GM12878 (cell line): ENCODE measurements around the gene GUCY1A1. TPM values are rescaled to one million over a fixed set of nuclear protein-coding genes. Genes with fewer than 3 reads are reported as not detected.

Experiments used
- ATAC-seq: fragments of 200-7000 bp; cut with Tn5 transposase; 3 replicates; pipeline ENCODE4 v1.9.1; 2020; ENCODE audit warnings: mild to moderate bottlenecking, moderate library complexity
- BruUV-seq: library from RNA; stranded (reverse); fragments of 400-500 nt; replicated peaks from 2 replicates; lab custom pipeline; 2021; lab: Mats Ljungman, UMichigan
- CTCF ChIA-PET: fragments of 300-600 bp; sonication (Branson Sonifier 250); formaldehyde crosslinking; extraction: SDS; loops from one replicate; lab custom pipeline; 2021; ENCODE audit warnings: inconsistent platforms; lab: Yijun Ruan, JAX
- POLR2A ChIA-PET: fragments of 350-600 bp; formaldehyde crosslinking; extraction: SDS; loops from one replicate; lab custom pipeline; 2021; ENCODE audit warnings: inconsistent platforms; lab: Charles Lee
- RAD21 ChIA-PET: fragments of 300-600 bp; sonication (Branson Sonifier 250); formaldehyde crosslinking; loops from one replicate; lab custom pipeline; 2023; ENCODE audit warnings: antibody characterized with exemption; ENCODE audit not compliant: unreplicated experiment; lab: Charles Lee
- SMC1A ChIA-PET: fragments of 300-600 bp; sonication (Branson Sonifier 250); formaldehyde crosslinking; loops from one replicate; lab custom pipeline; 2023; ENCODE audit not compliant: unreplicated experiment, uncharacterized antibody; lab: Charles Lee
- DNase-seq: peaks from one replicate; pipeline ENCODE4 v3.0.0-alpha.2; 2011; ENCODE audit warnings: low read depth, low spot score
- FAIRE-seq: peaks from 3 replicates; lab custom pipeline; 2011; peaks lifted over from hg19 to GRCh38; lab: Jason Lieb, UNC
- H2AFZ ChIP-seq: 2 replicates; pipeline ENCODE4 v1.6.0; 2011; ENCODE audit warnings: low read depth, low read length, control low read depth; ENCODE audit not compliant: control insufficient read depth
- H3K27ac ChIP-seq: 2 replicates; pipeline ENCODE4 v1.5.1; 2011; ENCODE audit warnings: control low read depth; ENCODE audit not compliant: control insufficient read depth, insufficient read depth
- H3K27me3 ChIP-seq, 2 experiments: replicated peaks in 1 of 2; 2 replicates each; pipeline versions ENCODE4 v1.6.0 to v1.6.1; 2011; ENCODE audit warnings: low read length in 1 of 2; ENCODE audit not compliant: control insufficient read depth in 2 of 2, insufficient read depth in 2 of 2
- H3K36me3 ChIP-seq, 2 experiments: 2 replicates each; pipeline ENCODE4 v1.5.1; 2011; ENCODE audit warnings: low read length in 1 of 2; ENCODE audit not compliant: control insufficient read depth in 2 of 2, insufficient read depth in 2 of 2
- H3K4me1 ChIP-seq: 2 replicates; pipeline ENCODE4 v1.6.1; 2011; ENCODE audit warnings: mild to moderate bottlenecking, low read length, moderate library complexity, mixed read lengths; ENCODE audit not compliant: control insufficient read depth, insufficient read depth
- H3K4me2 ChIP-seq: 2 replicates; pipeline ENCODE4 v1.6.0; 2011; ENCODE audit warnings: control low read depth; ENCODE audit not compliant: control insufficient read depth, insufficient read depth
- H3K4me3 ChIP-seq: fragments of 200-600 bp; sonication (generic); 2 replicates; pipeline ENCODE4 v1.5.1; 2016
- H3K79me2 ChIP-seq: 2 replicates; pipeline ENCODE4 v1.6.0; 2011; ENCODE audit warnings: low read length; ENCODE audit not compliant: control insufficient read depth, insufficient read depth
- H3K9ac ChIP-seq: 2 replicates; pipeline ENCODE4 v1.8.0; 2011; ENCODE audit warnings: low read length, control low read depth, mixed read lengths; ENCODE audit not compliant: control insufficient read depth, insufficient read depth
- H3K9me3 ChIP-seq: replicated peaks from 3 replicates; pipeline ENCODE4 v1.5.1; 2011; ENCODE audit warnings: mild to moderate bottlenecking, low read length; ENCODE audit not compliant: control insufficient read depth, insufficient read depth
- H4K20me1 ChIP-seq: 2 replicates; pipeline ENCODE4 v1.6.0; 2011; ENCODE audit not compliant: control insufficient read depth, insufficient read depth
- BCL11A ChIP-seq: IDR thresholded peaks from 2 replicates; pipeline ENCODE4 v1.6.1; 2011; ENCODE audit warnings: low read depth, low read length
- CHD2 ChIP-seq: IDR thresholded peaks from 2 replicates; pipeline ENCODE4 v1.6.1; 2011; ENCODE audit warnings: low read depth, low read length, improper control_type of control experiment, borderline replicate concordance
- E4F1 ChIP-seq: fragments of 450-650 bp; IDR thresholded peaks from 2 replicates; pipeline ENCODE4 v1.6.1; 2018; ENCODE audit warnings: borderline replicate concordance, mild to moderate bottlenecking; ENCODE audit not compliant: partially characterized antibody
- IRF4 ChIP-seq: IDR thresholded peaks from 2 replicates; pipeline ENCODE4 v1.6.1; 2011; ENCODE audit warnings: low read depth, low read length
- MEF2A ChIP-seq: IDR thresholded peaks from 2 replicates; pipeline ENCODE4 v1.6.1; 2011; ENCODE audit warnings: low read depth, mild to moderate bottlenecking, low read length, moderate library complexity; ENCODE audit not compliant: insufficient read depth
- NFYB ChIP-seq: IDR thresholded peaks from 2 replicates; pipeline ENCODE4 v1.6.1; 2011; ENCODE audit warnings: low read depth, mild to moderate bottlenecking, low read length, improper control_type of control experiment, moderate library complexity; ENCODE audit not compliant: insufficient read depth
- POLR2AphosphoS2 ChIP-seq: IDR thresholded peaks from 2 replicates; pipeline ENCODE4 v1.6.1; 2011; ENCODE audit warnings: low read depth, mild to moderate bottlenecking, low read length, improper control_type of control experiment, moderate library complexity
- RCOR1 ChIP-seq: conservative IDR thresholded peaks from 2 replicates; pipeline ENCODE4 v1.6.1; 2012; ENCODE audit warnings: low read depth, low read length, improper control_type of control experiment
- TCF7 ChIP-seq: IDR thresholded peaks from 2 replicates; pipeline ENCODE4 v1.6.1; 2014; ENCODE audit warnings: antibody characterized with exemption, borderline replicate concordance
- ZNF24 ChIP-seq: fragments of 450-650 bp; IDR thresholded peaks from 2 replicates; pipeline ENCODE4 v1.6.1; 2017; ENCODE audit warnings: antibody characterized with exemption, mild to moderate bottlenecking
- ZNF274 ChIP-seq: IDR thresholded peaks from one replicate; pipeline ENCODE4 v1.8.0; 2011; ENCODE audit not compliant: insufficient read length, insufficient read depth
- WGBS: methylation state at CpG from one replicate; pipeline ENCODE4 v1.1.6; 2016; ENCODE audit warnings: low lambda C conversion rate; ENCODE audit not compliant: insufficient replicate concordance, insufficient coverage; ENCODE audit errors: missing lambda C conversion rate; 5-methylcytosine and 5-hydroxymethylcytosine counted together
- in situ Hi-C: fragments of 300-500 bp; cut with MboI; formaldehyde crosslinking; loops from 9 replicates; pipeline ENCODE4 v1.14.3; 2018; ENCODE audit warnings: mixed read lengths
- intact Hi-C: fragments of 100-400 bp; cut with micrococcal nuclease; formaldehyde crosslinking; loops from one replicate; pipeline ENCODE4 v1.14.2; 2022; ENCODE audit not compliant: unreplicated experiment
- polyA plus RNA-seq, 11 experiments: library from polyadenylated mRNA; depleted of rRNA in 4 of 11; unstranded in 6 of 11; stranded (reverse) in 5 of 11; fragments of >200 nt; fragmentation: Nextera tagmentation in 4 of 11; fragmentation: Illumina TruSeq in 1 of 11; extraction: Ambion mirVana in 4 of 11; extraction: Trizol in 1 of 11; gene quantifications; 1 replicate in 1 of 11; 2 replicates in 10 of 11; pipeline versions ENCODE4 v1.2.1 to v1.2.3, GENCODE V29; 2011 to 2016; ENCODE audit warnings: inconsistent platforms in 2 of 11, missing spikeins in 2 of 11, low read depth in 1 of 11
- total RNA-seq, 4 experiments: library from RNA; depleted of rRNA in 3 of 4; stranded (reverse); fragments of >200 nt in 3 of 4; fragmentation: Illumina TruSeq in 1 of 4; extraction: Trizol in 1 of 4; gene quantifications; 2 replicates each; pipeline versions ENCODE4 v1.2.1 to v1.2.3, GENCODE V29; 2013 to 2021
- TF ChIP-seq, protein P1 (sequence below): fragments of 450-650 bp; IDR thresholded peaks from 2 replicates; pipeline ENCODE4 v1.6.1; 2017; ENCODE audit warnings: low read depth, mild to moderate bottlenecking, moderate library complexity

The GUCY1A1 gene
- total and polyA plus RNA-seq, 10 of the 15 experiments (the other 5 are each of a cell fraction or from before 2014, with no cell fraction given): 0.44 to 22.6 (median 0.55) TPM

DNA sequence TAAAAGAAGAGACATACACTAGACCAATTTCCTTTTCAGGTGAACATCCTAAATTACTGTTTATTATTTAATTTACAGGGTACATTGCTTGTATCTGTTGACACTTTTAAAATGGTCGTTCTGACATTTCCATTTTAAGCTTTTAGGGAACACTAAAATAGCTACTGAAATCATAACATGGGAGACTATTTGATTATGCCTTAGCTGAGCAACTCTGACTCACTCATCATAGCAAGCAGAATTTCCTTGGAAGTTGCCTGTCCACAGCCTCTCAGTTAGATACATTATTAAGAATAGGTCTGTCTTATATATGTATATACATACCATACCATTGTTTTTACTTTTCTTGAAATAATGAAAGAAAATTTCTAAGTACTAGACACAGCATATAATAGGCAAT is 114.1 kb downstream of the GUCY1A1 start:
- H3K27ac ChIP-seq: no peak overlapping the region
- H3K9ac ChIP-seq: no peak overlapping the region
- H3K36me3 ChIP-seq: no peaks in the 10 kb centered on the region
- no TSS peak for BruUV-seq
- in situ Hi-C loops: loop anchor here (25.0 kb wide), 2 partner anchors 793 to 968 kb away; no protein-coding TSS in a partner anchor
- no peak overlapping the region for H3K4me3 ChIP-seq
- POLR2A ChIA-PET: no interaction called here
- TF ChIP-seq ZNF274: no peak
- TF ChIP-seq, protein P1, sequence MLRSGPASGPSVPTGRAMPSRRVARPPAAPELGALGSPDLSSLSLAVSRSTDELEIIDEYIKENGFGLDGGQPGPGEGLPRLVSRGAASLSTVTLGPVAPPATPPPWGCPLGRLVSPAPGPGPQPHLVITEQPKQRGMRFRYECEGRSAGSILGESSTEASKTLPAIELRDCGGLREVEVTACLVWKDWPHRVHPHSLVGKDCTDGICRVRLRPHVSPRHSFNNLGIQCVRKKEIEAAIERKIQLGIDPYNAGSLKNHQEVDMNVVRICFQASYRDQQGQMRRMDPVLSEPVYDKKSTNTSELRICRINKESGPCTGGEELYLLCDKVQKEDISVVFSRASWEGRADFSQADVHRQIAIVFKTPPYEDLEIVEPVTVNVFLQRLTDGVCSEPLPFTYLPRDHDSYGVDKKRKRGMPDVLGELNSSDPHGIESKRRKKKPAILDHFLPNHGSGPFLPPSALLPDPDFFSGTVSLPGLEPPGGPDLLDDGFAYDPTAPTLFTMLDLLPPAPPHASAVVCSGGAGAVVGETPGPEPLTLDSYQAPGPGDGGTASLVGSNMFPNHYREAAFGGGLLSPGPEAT: no peak
- no peak for TF ChIP-seq IRF4
- TF ChIP-seq POLR2AphosphoS2: no peak
- TF ChIP-seq RCOR1: no peak
- TF ChIP-seq BCL11A: no peak
- no peak for TF ChIP-seq TCF7
- TF ChIP-seq ZNF24: no peak
- no peak for TF ChIP-seq E4F1
- TF ChIP-seq MEF2A: no peak
- TF ChIP-seq NFYB: no peak
- no peak for TF ChIP-seq CHD2
- WGBS: 0% methylated on average over 1 of the region's 1 CpG
- no peak overlapping the region for H3K4me2 ChIP-seq
- no peaks in the 10 kb centered on the region for H3K27me3 ChIP-seq
- no peak for ATAC-seq
- no peaks in the 10 kb centered on the region for H4K20me1 ChIP-seq
- RAD21 ChIA-PET: interaction anchor here (0.9 to 1.1 kb wide), 3 partner anchors 8 to 119 kb away, joined by 3 to 4 read pairs (median 3); no protein-coding TSS in a partner anchor
- SMC1A ChIA-PET: interaction anchor here (0.7 to 6.5 kb wide), 9 partner anchors 8 to 337 kb away, joined by 3 to 68 read pairs (median 4); no protein-coding TSS in a partner anchor
- H3K79me2 ChIP-seq: no peaks in the 10 kb centered on the region
- H3K9me3 ChIP-seq: no peaks in the 10 kb centered on the region
- no peaks in the 10 kb centered on the region for H3K4me1 ChIP-seq
- CTCF ChIA-PET: interaction anchor here (0.8 to 3.6 kb wide), 8 partner anchors 8 to 338 kb away, joined by 3 to 27 read pairs (median 4); partner anchors contain the start of gene CTSO
- no peak for DNase-seq
- no peak overlapping the region for H2AFZ ChIP-seq
- intact Hi-C loops: no loop called here
- FAIRE-seq: no peak
